NCI-H82 treated with DMSO at 0.1 percent for 48 hours (cell line): ENCODE data around the gene PRR5L.
A peak's percentile ranks its signal among the peaks of the same experiment; 100 is the strongest.
"Not testable (repeated sequence)": the region's sequence is repeated elsewhere in the genome, so short reads cannot be mapped to it uniquely, and the experiment has no call there.

Source experiments
- DNase-seq: peaks from one replicate; lab custom pipeline; 2025; ENCODE audit not compliant: unreplicated experiment; lab: John Stamatoyannopoulos, UW

The PRR5L gene

DNA sequence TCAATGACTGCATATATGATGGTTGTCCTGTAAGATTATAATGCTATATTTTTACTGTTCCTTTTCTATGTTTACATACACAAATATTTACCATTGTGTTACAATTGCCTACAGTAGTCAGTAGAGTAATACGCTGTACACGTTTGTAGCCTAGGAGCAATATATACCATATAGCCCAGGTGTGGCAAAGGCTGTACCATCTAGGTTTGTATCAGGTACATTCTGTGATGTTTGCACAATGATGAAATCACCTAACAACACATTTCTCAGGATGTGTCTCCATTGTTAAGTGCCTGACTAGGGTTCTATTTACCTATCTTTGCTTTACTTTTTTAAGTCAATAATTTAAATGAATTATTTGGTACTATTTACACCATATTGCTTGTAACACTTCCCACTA is 21.9 kb downstream of the PRR5L start:
- no peak for DNase-seq

DNA sequence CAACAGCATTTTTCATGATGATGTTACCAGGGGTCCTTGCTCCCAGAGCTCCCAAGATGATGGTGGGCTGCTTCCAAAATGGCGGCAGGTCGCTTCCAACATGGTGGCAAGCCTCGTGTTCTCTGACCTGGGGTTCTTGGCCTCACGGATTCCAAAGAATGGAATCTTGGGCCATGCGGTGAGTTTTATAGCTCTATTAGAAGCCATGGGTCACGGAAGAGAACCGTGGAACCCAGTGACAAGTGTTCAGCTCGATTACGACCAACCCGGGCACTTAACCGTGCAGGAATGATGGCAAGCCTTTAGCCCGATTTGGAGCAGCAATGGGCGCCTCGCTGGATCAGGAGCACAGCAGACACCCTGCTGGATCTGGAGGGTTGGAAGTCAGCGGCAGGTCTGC is 28.9 kb downstream of the PRR5L start:
- DNase-seq: not testable (repeated sequence)

DNA sequence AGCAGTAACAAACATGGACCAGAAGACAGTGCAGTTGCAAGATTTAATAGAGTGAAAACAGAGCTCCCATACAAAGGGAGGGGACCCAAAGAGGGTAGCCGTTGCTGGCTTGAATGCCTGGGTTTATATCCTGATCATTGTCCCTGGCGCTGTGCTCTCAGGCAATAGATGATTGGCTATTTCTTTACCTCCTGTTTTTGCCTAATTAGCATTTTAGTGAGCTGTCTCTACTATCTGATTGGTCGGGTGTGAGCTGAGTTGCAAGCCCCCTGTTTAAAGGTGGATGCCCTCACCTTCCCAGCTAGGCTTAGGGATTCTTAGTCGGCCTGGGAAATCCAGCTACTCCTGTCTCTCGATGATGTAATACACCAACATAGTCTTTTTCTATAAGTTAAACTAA is 29.3 kb downstream of the PRR5L start:
- not testable (repeated sequence) for DNase-seq

DNA sequence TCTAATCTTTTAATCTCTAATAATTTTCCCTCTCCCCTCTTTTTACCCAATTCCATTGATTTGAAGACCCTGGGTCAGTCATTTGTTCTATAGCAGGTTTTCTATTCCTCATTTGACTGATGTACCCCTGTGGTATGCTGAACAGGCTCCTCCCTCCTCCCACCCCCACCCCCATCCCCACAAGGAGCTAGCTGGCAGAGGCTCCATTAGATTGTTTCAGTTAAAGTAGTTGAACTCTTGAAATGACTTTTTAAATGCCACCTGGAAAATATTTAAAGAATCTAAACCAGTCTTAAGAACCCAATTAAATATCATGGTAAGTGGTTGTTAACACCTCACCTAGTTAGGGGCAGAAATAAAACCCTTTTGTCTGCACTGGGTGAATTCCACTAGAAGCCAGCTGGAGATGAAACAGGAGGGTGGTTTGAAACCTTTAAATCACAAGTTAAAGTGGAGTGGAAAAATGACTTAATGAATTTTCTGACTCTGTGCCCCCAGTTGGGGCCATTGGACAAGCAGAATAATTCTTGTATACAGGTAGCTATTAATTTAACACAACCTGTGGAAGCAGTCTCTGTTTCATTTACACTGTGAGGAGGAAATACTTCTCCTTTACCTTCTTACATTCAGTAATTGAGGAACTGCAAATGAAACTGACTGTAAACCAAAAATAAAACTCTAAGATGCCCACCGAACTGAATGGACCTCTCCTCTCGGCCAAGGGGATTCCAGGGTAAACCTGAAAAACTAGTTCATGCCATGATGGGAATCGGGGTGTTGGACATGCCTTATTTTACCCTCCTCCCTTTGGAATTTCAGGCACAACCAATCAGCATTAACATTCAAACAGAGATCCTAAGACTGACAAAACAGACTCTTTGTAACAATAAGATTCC is 30.7 kb downstream of the PRR5L start:
- DNase-seq: no peak

DNA sequence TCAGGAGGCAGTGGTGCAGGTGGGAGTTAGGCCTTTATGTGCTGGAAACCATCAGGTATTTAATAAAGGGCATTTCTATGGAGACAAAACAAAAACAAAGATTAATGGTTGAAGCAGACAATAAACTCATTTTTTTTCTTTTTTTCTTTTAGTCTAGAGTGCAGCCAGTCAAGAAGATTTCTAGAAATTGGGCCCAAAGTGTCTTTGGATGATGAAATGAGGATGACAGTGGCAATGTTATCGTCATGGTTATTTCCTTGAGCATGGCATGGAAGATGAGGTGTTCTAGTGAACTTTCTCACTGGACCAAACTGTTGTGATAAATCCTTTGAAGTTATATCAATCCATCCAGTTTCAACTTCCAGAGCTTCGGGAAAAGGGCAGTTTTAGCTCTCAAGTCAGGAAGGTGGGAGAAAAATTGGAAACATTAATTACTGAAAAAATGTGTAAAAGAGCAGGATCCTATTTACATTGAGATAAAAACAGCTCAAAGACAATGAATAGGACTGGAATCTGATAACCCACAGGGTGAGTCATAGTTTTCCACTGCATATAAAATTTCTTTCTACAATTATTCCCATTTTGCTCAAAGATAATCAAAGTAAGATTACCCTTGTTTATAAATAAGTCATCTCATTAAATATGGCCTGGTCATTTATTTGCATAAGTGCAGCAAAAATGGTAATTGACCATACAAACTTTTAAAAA is 33.0 kb downstream of the PRR5L start:
- no peak for DNase-seq

DNA sequence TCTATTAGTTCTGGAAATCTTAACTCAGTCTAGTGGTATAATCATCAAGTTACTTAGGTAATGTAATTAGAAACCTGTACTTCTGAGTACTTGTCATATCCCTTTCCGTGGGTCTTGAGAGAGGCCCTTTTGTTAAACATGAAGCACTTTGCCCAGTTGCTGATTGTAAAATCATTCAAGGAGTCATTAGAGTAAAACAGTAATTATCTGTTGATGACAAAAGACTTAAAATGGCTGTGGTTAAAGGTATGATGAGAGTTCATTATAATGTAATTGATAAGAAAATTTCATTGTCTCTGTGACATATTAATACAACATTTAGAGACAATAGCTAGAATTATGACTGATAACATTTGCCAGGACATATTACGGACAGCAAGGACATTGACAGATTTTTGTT is 34.3 kb downstream of the PRR5L start:
- no peak for DNase-seq

DNA sequence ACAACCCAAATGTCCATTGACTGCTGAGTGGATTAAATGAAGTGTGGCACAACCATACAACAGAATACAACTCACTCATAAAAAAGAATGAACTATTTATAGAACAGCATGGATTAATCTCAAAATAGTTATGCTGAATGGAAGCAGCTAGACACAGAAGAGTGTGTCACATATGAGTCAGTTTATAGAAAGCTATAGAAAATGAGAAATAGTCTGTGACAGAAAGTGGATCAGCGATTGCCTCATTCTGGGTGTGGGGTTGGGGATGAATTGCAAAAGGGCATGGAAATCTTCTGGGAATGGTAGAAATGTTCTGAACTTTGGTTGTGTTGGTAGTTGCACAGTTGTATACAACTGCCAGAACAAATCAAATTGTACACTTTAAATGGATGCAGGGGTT is 37.4 kb downstream of the PRR5L start:
- DNase-seq: no peak

DNA sequence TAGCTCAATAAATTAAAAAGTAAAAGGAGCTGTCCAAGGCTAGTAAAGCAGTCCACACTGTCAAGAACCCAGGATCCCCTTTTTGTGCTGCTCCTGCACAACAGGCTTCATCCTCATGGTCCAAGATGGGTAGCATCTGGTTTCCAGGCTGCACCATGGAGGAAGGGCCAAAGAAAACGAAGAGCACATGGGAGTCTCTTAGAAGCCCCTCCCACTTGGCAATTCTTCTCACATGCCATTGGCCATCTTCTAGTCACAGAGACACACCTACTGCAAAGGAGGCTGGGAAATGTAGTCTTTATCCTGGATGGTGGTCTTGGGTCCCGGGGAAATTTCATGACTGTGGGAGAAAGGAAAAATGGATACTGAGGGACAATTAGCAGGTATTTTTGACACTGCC is 37.8 kb downstream of the PRR5L start:
- peak; percentile 9 for DNase-seq

DNA sequence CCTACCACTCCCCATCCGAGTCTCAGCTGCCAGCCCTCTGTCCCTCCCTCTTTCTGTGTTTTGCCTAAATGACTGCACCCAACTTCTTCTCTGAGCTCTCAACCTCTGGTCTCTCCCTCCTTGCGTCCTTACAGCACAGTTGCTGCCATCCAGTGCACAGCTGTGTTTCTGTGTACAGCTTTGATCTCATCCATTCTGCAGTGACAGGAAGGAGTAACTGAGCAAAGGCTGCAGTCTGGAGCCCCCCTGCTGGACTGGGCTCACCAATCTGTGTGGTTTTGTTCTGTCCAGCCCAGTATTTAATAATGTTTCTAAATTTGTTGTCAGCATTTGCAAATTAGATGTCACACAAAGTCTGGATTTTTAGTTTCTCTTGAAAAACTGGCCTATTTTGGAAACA is 43.8 kb downstream of the PRR5L start:
- DNase-seq: no peak

DNA sequence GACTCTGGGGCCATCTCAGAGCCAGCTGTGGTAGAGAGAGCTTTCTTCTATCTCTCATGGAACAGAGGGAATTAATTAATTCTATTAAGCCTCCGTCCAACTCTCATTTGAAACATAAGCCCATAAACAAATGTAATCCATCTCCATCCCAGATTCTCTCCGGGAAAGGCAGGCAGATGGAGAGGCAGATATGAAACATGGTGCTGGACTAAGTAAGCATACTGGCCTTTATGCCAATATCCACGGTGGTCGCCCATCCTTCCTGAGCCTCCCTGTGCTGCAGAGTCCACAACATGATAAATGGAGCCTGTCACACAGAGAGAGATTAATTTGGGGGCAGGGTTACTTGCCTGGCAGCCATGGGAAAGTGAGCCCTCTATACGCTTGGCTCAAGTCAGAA is 44.8 kb downstream of the PRR5L start:
- peak; percentile 55 for DNase-seq

DNA sequence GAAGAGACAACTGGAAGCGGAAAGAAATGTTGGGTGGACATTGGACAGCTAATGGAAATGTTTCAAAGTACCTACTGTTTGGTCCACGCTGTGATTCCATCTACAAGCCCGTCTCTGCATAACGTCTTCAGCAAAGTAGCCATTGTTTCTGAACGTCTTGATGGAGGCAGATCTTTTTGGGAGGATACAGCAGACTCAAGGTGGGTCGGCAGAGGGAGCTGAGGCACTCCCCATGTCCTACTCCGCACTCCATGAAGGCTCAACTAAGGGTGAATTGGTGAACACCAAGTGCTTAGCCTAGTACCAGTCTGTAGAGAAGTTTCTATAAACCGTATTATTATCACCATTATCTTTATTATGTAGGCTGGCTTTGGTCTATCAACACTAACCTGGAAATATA is 45.8 kb downstream of the PRR5L start:
- no peak for DNase-seq

DNA sequence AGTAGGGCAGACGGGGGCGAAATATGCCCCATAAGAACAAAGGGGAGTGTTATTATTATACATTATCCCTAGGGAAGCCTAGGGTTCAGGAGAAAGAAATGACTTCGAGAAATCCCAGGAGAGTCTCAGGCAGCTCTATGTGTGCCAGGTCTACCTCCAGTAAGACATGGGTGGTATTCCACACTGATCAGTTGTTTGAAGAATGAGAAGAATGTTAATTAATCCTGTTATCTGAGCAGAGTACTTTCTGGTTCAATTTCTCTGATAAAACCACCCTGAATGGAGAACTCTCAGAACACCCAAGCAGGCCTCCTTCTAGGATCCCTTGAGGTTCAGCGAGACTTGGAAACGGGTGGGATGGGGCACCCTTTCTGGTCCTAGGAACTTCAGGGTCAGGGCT is 46.2 kb downstream of the PRR5L start:
- no peak for DNase-seq

DNA sequence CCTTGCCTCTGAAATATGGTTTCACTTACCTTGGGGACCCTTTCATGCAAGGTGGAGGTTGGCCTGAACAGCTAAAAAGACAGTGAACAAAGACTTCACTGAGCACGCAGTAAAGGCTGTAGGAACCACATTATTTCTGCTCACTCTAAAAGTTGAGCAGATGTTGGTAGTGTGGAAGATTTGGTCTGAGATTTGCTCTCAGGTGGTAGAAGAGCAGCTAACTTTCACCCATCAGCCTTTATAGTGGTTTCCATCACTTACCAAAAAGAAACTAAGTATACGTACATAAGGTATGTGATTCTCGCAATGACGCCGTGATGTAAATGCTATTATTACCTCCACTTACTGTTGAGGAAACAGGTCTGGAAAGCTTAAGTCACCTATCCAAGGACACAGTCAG is 47.3 kb downstream of the PRR5L start:
- no peak for DNase-seq

DNA sequence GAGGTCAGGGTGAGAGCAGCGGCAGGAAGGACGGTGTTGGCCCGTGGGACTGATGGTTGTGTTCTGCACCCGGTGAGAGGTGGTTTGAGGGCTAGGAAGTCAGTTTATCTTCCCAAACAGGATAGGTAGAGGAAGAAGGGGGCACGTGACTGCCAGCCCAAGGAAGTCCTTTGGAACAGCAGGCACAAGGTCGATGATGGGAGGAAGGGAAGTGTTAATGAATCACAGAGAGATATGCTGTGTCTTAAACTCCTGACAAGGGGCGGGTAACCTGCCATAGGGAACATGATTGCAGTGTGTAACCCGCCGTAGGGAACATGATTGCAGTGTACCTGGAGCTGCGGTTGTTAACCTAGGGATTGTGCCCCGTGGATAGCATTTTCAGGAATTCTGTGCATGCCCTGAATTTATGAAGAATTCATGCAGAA is 49.0 kb downstream of the PRR5L start:
- DNase-seq: no peak

DNA sequence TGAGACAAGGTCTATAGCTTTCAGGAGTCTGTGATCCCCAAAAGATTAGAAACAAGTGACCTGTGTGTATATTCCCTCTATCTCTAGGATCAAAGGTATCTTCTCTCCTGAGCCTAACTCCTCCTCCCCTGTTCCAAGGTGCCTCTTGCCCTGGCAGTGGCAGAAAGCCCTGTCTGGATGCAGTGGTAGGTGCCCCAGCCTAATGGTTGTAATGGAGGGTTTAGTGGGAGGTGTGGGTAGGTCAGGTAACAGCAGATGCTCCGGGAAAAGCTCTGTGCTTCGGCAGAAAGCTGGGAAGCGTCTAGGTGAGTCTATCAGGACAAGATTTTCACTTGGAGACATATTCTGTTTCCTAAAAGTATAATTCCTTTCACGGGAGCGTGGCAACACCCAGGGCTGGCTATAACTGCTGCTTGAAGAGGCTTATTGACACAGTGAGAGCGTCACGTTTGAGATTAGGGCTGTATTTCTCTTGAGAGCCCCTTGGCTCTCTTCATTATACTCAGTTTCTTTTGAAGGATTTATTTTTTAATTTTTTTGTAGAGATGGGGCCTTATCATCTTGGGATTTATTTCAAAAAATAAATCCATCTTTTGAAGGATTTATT is 49.5 kb downstream of the PRR5L start:
- DNase-seq: no peak

DNA sequence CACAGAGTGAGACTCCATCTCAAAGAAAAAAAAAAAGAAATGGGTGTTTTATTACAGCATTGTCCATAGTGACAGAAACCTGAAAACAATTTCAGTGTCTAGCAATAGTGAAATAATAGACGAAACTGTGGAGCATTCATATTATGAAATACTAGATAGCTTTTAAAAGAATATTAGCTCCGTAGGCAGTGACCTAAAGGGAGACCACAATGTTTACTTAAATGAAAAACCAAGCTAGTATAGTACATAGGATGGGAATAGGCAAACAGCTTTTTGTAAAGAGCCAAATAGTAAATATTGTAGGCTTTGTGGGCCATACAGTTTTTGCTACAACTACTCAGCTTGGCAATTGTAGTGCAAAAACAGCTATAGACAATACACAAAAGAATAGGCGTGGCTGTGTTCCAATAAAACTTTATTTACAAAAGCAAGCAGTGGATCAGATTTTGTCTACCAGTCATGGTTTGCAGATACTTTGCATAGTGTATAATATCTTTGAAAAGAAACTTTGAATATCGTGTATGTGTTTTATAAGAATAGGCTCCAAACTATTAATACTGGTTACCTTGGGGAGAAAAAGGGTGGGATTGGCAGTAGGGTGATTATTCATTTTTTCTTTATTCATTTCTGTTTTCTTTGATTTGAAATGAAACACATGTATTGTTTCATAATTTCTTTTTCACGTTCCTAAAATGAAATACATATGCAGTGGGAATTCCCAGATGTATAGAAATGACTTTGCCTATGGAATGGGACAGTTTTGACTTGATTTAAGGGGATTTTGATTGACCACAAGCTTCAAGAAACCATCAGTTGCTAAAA is 50.7 kb downstream of the PRR5L start:
- no peak for DNase-seq

DNA sequence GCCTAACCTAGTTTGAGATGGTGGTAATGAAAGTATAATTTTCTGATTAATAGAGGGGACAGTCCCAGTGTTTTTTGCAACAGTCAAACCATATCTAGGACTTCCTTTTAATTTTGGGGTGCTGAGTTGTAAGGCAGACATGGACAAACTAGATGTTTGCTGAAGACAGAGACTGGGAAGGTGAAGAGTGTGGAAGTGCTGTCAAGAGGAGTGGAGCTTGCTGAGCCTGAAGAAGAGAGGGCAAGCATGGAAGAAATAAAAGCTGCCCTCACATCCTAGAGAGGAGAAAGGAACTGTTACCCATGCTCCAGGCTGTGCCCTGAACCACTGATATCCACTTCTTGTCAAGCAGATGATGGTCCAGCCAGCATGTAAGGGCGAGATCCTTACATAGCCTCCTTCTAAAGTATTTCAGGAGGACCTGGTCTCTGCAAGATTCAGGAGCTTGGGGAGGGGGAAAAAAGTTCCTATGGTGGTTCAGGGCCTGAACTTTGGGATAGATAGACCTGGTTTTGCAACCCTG is 51.4 kb downstream of the PRR5L start:
- DNase-seq: no peak

DNA sequence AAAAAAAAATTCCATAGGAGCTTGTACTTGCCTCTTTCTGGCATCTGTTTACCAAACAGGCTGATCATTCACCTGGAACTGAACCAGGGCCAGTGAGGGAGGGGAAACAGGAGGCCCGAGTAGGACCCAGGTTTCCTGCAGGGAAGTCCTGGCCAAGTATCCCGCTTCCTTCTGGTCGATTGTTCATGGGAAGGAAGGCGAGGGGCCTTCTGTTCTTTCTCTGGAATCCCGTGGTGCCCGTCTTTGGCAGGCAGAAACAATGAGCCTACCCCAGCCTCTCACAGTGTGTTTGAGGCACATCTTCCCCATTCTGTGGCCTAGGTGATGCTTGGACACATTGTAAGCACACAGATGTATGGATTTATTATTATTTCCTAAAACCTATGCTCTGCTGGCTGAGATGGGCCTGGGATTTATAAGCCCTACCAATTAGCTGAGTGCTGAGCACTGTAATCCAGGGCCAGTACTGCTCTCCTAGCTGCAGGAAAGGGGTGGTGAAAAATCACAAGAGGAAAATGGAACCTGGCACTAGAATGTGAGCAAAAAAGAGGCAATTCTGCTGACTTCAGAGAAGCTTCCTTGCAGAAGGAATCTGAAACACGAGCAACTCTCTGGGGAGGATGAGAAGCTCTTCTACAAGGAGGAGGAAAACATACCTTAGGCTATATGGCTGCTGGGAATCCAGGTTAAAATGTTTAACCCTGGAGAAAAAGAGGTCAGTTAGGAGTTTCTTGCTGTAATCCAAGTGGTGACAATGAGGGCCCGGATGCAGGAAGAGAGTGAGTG is 53.5 kb downstream of the PRR5L start:
- no peak for DNase-seq

DNA sequence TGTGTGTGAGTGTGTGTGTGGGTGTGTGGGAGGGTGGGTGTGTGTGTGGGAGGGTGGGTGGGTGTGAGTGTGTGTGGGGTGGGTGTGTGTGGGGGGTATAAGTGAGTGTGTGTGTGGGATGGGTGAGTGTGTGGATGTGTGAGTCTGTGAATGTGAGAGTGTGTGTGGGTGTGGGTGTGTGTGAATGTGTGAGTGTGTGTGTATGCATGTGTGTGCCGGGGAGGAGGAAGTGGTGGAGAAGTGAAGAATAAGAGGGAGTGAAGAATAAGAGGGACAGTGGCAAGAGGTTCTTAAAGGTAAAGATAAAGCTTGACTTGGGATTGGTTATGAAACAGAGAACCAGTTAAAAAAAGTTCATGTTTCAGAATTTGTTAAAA is 54.0 kb downstream of the PRR5L start:
- DNase-seq: no peak

DNA sequence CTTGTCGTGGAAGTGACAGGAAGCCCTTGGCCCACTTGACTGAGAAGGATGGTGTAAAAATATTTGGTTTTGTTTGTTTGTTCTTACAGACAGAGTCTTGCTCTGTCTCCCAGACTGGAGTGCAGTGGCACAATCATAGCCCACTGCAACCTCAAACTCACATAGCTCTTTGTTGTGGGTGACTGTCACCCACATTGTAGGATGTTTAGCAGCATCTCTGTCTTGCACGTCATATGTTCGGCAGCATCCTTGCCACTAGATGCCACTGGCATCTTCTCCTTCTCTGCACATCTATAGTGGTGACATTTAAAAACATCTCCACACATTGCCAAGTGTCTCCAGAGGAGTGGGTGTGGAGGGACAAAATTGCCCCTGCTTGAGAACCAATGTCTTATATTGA is 56.8 kb downstream of the PRR5L start:
- DNase-seq: no peak
